Parathyroid adenoma (tissue), 2 donors: Measurements from ENCODE around the gene EIF3K.

Experiments
- H2AFZ ChIP-seq: fragments of 300-600 bp; sonication (generic); one replicate; pipeline ENCODE4 v1.7.0; 2017; ENCODE audit warnings: antibody characterized with exemption, mild to moderate bottlenecking
- H3K27ac ChIP-seq: fragments of 300-600 bp; sonication (generic); one replicate; pipeline ENCODE4 v1.7.0; 2017
- H3K27me3 ChIP-seq: fragments of 300-600 bp; sonication (generic); one replicate; pipeline ENCODE4 v1.7.0; 2017; ENCODE audit warnings: low read length; ENCODE audit not compliant: control insufficient read depth, insufficient read depth
- H3K36me3 ChIP-seq: fragments of 300-600 bp; sonication (generic); one replicate; pipeline ENCODE4 v1.7.0; 2017; ENCODE audit warnings: low read length; ENCODE audit not compliant: control insufficient read depth, insufficient read depth
- H3K4me1 ChIP-seq: fragments of 300-600 bp; sonication (generic); one replicate; pipeline ENCODE4 v1.7.0; 2017; ENCODE audit warnings: control low read depth
- H3K4me2 ChIP-seq: fragments of 300-600 bp; sonication (generic); one replicate; pipeline ENCODE4 v1.7.0; 2017; ENCODE audit warnings: low read length
- H3K4me3 ChIP-seq: fragments of 300-600 bp; sonication (generic); one replicate; pipeline ENCODE4 v1.7.0; 2017; ENCODE audit warnings: low read depth, low read length
- H3K79me2 ChIP-seq: fragments of 300-600 bp; sonication (generic); one replicate; pipeline ENCODE4 v1.7.0; 2017; ENCODE audit warnings: control low read depth
- H3K9ac ChIP-seq: fragments of 300-600 bp; sonication (generic); one replicate; pipeline ENCODE4 v1.7.0; 2017; ENCODE audit warnings: mild to moderate bottlenecking
- H3K9me3 ChIP-seq: fragments of 300-600 bp; sonication (generic); one replicate; pipeline ENCODE4 v1.7.0; 2017; ENCODE audit warnings: low read length; ENCODE audit not compliant: control insufficient read depth
- CTCF ChIP-seq: fragments of 300-600 bp; sonication (generic); IDR thresholded peaks from one replicate; pipeline ENCODE4 v1.7.0; 2017; ENCODE audit warnings: antibody characterized with exemption, mild to moderate bottlenecking
- donor health status: primary hyperparathyroidism.

The EIF3K gene

GRCh38 chr19:38678891-38679494 is 60.0 kb downstream of the EIF3K start:
- Histone ChIP-seq H3K36me3 (no peaks in the 10 kb centered on the region), H3K79me2 (peaks cover 67% of the 10 kb centered on the region), H2AFZ (no peak overlapping the region), H3K9me3 (no peaks in the 10 kb centered on the region), H3K4me1 (peaks cover 96% of the 10 kb centered on the region), H3K9ac (no peak overlapping the region), H3K27ac (peak overlapping the region; percentile 100), H3K4me3 (no peak overlapping the region), H3K4me2 (peak overlapping the region; percentile 48), H3K27me3 (no peaks in the 10 kb centered on the region)
- TF ChIP-seq CTCF, result no peak

- Histone ChIP-seq H3K4me3 (no peak overlapping the region), H3K27ac (peak overlapping the region; percentile 100), H3K9ac (no peak overlapping the region), H3K9me3 (no peaks in the 10 kb centered on the region), H3K79me2 (peaks cover 67% of the 10 kb centered on the region), H3K4me2 (no peak overlapping the region), H2AFZ (no peak overlapping the region), H3K27me3 (no peaks in the 10 kb centered on the region), H3K36me3 (no peaks in the 10 kb centered on the region), H3K4me1 (peaks cover 96% of the 10 kb centered on the region)
- no peak for TF ChIP-seq CTCF
These were observed 60.9 kb downstream of the EIF3K start for GRCh38 chr19:38679839-38680238.

GRCh38 chr19:38682195-38682867 is 63.3 kb downstream of the EIF3K start:
- Histone ChIP-seq H3K4me2 (peak overlapping the region; percentile 60), H3K9me3 (no peaks in the 10 kb centered on the region), H3K27me3 (no peaks in the 10 kb centered on the region), H3K36me3 (no peaks in the 10 kb centered on the region), H3K27ac (peak overlapping the region; percentile 100), H3K4me3 (no peak overlapping the region), H3K4me1 (peaks cover 96% of the 10 kb centered on the region), H3K9ac (no peak overlapping the region), H2AFZ (no peak overlapping the region), H3K79me2 (peaks cover 57% of the 10 kb centered on the region)
- TF ChIP-seq CTCF, result no peak

- Histone ChIP-seq H3K27me3 (no peaks in the 10 kb centered on the region), H2AFZ (no peak overlapping the region), H3K9ac (peak overlapping the region; percentile 74), H3K79me2 (peaks cover 61% of the 10 kb centered on the region), H3K4me1 (peaks cover 97% of the 10 kb centered on the region), H3K27ac (peak overlapping the region; percentile 100), H3K4me2 (peak overlapping the region; percentile 60), H3K4me3 (peak overlapping the region; percentile 27), H3K36me3 (no peaks in the 10 kb centered on the region), H3K9me3 (no peaks in the 10 kb centered on the region)
- no peak for TF ChIP-seq CTCF
These were observed 63.9 kb downstream of the EIF3K start for GRCh38 chr19:38682872-38683392.
